SU-DHL-6 (cell line): ENCODE data around the gene SPON2.

ENCODE experiments used
- H2AFZ ChIP-seq: fragments of 200-600 bp; sonication (generic); 2 replicates; pipeline ENCODE4 v1.6.1; 2014; ENCODE audit warnings: low read depth, mild to moderate bottlenecking, moderate library complexity, mixed read lengths, antibody characterized with exemption, low read length; ENCODE audit not compliant: severe bottlenecking
- H3F3A ChIP-seq: fragments of 200-600 bp; shearing (Covaris generic); 2 replicates; pipeline ENCODE4 v1.6.0; 2016; ENCODE audit warnings: antibody characterized with exemption, mild to moderate bottlenecking; ENCODE audit not compliant: insufficient read depth
- H3K27ac ChIP-seq: fragments of 200-600 bp; sonication (generic); 2 replicates; pipeline ENCODE4 v1.5.1; 2016; ENCODE audit warnings: low read depth, mild to moderate bottlenecking, low read length, moderate library complexity, mixed read lengths
- H3K27me3 ChIP-seq: fragments of 200-600 bp; sonication (generic), shearing (Covaris generic); 2 replicates; pipeline ENCODE4 v1.6.0; 2014; ENCODE audit warnings: mild to moderate bottlenecking, low read length
- H3K36me3 ChIP-seq: fragments of 200-600 bp; sonication (generic); 2 replicates; pipeline ENCODE4 v1.6.1; 2014; ENCODE audit warnings: mild to moderate bottlenecking, low read length, mixed read lengths
- H3K4me2 ChIP-seq: fragments of 300-600, 200-600 bp; shearing (Covaris generic), sonication (generic); 2 replicates; pipeline ENCODE4 v1.6.0; 2014; ENCODE audit warnings: low read length, low read depth, mild to moderate bottlenecking; ENCODE audit not compliant: poor library complexity, severe bottlenecking
- H3K4me3 ChIP-seq: fragments of 200-600 bp; sonication (generic); 2 replicates; pipeline ENCODE4 v1.5.1; 2014; ENCODE audit warnings: antibody characterized with exemption, low read length, mild to moderate bottlenecking, mixed read lengths; ENCODE audit not compliant: insufficient read depth, poor library complexity, severe bottlenecking
- H3K79me2 ChIP-seq: fragments of 200-600 bp; sonication (generic); 2 replicates; pipeline ENCODE4 v1.6.1; 2014; ENCODE audit warnings: mild to moderate bottlenecking, low read length, moderate library complexity; ENCODE audit not compliant: insufficient read depth
- H3K9ac ChIP-seq: fragments of 200-600 bp; sonication (generic); 2 replicates; pipeline ENCODE4 v1.7.0; 2014; ENCODE audit warnings: mild to moderate bottlenecking, low read length
- H3K9me2 ChIP-seq: fragments of 200-600 bp; sonication (generic); replicated peaks from 2 replicates; pipeline ENCODE4 v1.6.1; 2014; ENCODE audit warnings: low read length; ENCODE audit not compliant: insufficient read depth
- H3K9me3 ChIP-seq: fragments of 200-600 bp; sonication (generic); 2 replicates; pipeline ENCODE4 v1.6.1; 2014; ENCODE audit warnings: low read length, mixed read lengths; ENCODE audit not compliant: insufficient read depth
- H4K20me1 ChIP-seq: fragments of 200-600 bp; sonication (generic); 2 replicates; pipeline ENCODE4 v1.6.1; 2014; ENCODE audit warnings: low read depth, mild to moderate bottlenecking, antibody characterized with exemption, low read length, moderate library complexity, mixed read lengths
- CTCF ChIP-seq: fragments of 200-600 bp; sonication (generic); IDR thresholded peaks from one replicate; pipeline ENCODE4 v1.5.1; 2017; ENCODE audit warnings: antibody characterized with exemption, mild to moderate bottlenecking, low read length, moderate library complexity; ENCODE audit not compliant: insufficient read depth, poor library complexity, severe bottlenecking
- EZH2phosphoT487 ChIP-seq: fragments of 200-600 bp; sonication (generic), shearing (Covaris generic); conservative IDR thresholded peaks from 2 replicates; pipeline ENCODE4 v1.6.1; 2018; ENCODE audit warnings: mild to moderate bottlenecking, antibody characterized with exemption, low read length, moderate library complexity, mixed read lengths

SPON2 gene

GRCh38 chr4:1210241-1210841 lies 38.0 kb upstream of the SPON2 start:
- H3K9me2 ChIP-seq: no peaks in the 10 kb centered on the region
- no peak overlapping the region for H2AFZ ChIP-seq
- H3K27me3 ChIP-seq: no peaks in the 10 kb centered on the region
- no peaks in the 10 kb centered on the region for H3K9me3 ChIP-seq
- H3K79me2 ChIP-seq: peaks cover 8% of the 10 kb centered on the region; the same call in 1 of the 2 replicates
- H3K9ac ChIP-seq: no peak overlapping the region
- no peak overlapping the region for H3K27ac ChIP-seq
- H3K36me3 ChIP-seq: no peaks in the 10 kb centered on the region
- H4K20me1 ChIP-seq: no peaks in the 10 kb centered on the region
- H3K4me3 ChIP-seq: no peak overlapping the region
- TF ChIP-seq EZH2phosphoT487 (no peak), CTCF (no peak)
- no peak overlapping the region for H3K4me2 ChIP-seq
- no peaks in the 10 kb centered on the region for H3F3A ChIP-seq

DNA sequence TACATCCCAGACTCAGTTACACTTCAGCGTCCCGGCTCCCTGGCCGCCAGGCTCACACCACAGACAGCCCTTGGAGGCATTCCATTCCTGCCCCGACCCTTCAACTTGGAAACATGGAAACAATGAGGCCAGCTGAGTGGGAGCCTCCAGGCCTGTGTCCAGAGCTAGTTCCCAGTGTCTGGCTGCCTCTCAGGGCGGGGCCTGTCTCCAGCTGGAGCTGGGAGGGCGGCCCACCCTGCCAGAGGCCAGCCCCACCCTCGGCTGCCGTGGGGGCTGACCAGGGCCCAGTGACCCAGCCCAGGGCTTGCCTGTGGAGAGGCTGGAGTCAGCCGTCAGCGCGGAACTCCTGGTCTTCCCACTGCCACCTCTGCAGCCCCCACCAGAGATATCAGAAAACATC lies 37.4 kb upstream of the SPON2 start:
- Histone ChIP-seq H3F3A (no peaks in the 10 kb centered on the region), H4K20me1 (no peaks in the 10 kb centered on the region), H3K79me2 (peaks cover 6% of the 10 kb centered on the region; the same call in 1 of the 2 replicates), H3K9me2 (no peaks in the 10 kb centered on the region), H3K9ac (no peak overlapping the region), H3K36me3 (no peaks in the 10 kb centered on the region), H3K4me3 (no peak overlapping the region), H3K27me3 (no peaks in the 10 kb centered on the region), H3K4me2 (no peak overlapping the region), H3K9me3 (no peaks in the 10 kb centered on the region), H2AFZ (no peak overlapping the region), H3K27ac (no peak overlapping the region)
- TF ChIP-seq CTCF: no peak
- TF ChIP-seq EZH2phosphoT487: no peak

DNA sequence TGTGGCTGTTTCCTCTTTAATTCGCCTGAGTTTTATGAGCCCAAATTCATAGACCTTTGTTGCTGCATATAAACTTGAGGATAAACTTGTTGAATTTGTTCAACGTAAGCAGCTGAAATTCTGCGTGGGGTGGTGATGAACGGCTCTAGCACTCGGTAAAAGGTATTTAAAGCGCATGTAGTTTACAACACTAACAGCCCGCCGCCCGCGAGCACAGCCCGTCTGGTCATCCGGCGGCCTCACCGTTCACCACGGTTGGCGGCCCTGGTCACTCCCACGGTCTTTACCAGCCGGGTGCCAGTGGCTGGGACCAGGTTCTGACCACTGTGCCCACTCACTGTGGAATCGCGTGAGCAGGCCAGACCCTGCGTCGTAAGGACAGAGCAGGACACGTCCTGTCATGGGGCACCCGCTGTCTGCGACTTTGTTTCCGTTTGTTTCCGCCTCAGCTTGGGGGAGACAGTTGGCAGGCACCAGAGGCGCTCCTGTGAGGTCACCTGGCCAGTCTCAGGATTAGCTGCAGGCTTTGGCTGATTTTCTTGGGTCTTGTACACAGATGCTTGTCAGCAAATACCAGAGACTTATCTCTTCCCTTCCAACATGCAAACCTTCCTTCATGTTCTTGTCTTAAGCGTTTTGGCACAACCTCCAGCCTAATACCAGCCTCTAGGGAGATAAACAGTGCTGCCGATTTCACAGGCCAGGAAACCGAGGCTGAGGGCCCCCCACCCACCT lies 36.8 kb upstream of the SPON2 start:
- Histone ChIP-seq H3K9ac (no peak overlapping the region), H3K27ac (no peak overlapping the region), H3K9me2 (no peaks in the 10 kb centered on the region), H3F3A (no peaks in the 10 kb centered on the region; the same call in 1 of the 2 replicates), H2AFZ (no peak overlapping the region), H3K36me3 (no peaks in the 10 kb centered on the region), H3K79me2 (0 out of 2 replicates have a peak, but pooled peaks cover 3% of the 10 kb centered on the region), H3K9me3 (no peaks in the 10 kb centered on the region), H4K20me1 (no peaks in the 10 kb centered on the region), H3K4me3 (no peak overlapping the region), H3K27me3 (no peaks in the 10 kb centered on the region), H3K4me2 (no peak overlapping the region)
- no peak for TF ChIP-seq EZH2phosphoT487
- TF ChIP-seq CTCF: no peak
